IMR-90 (cell line): ENCODE results near the gene TELO2. TPM values are rescaled to one million over a fixed set of nuclear protein-coding genes. Genes with fewer than 3 reads are reported as not detected.

Experiments
- ATAC-seq: fragments of 200-7000 bp; cut with Tn5 transposase; 2 replicates; pipeline ENCODE4 v1.9.1; 2020; ENCODE audit warnings: low read depth, mild to moderate bottlenecking, moderate library complexity
- BruUV-seq: library from RNA; stranded (reverse); fragments of 400-500 nt; replicated peaks from 2 replicates; lab custom pipeline; 2021; lab: Mats Ljungman, UMichigan
- CTCF ChIA-PET: fragments of 300-600 bp; formaldehyde crosslinking; extraction: SDS; loops from one replicate; lab custom pipeline; 2021; ENCODE audit warnings: antibody characterized with exemption; lab: Yijun Ruan, JAX
- POLR2A ChIA-PET: fragments of 300-600 bp; sonication (Branson Sonifier 250); formaldehyde crosslinking; loops from one replicate; lab custom pipeline; 2022; ENCODE audit warnings: antibody characterized with exemption; ENCODE audit not compliant: unreplicated experiment; lab: Charles Lee
- DNase-seq: peaks from one replicate; pipeline ENCODE4 v3.0.0; 2013
- H2AFZ ChIP-seq: replicated peaks from 2 replicates; pipeline ENCODE3; 2013; ENCODE audit warnings: low read length, mild to moderate bottlenecking; ENCODE audit not compliant: poor library complexity
- H2AK5ac ChIP-seq: 2 replicates; pipeline ENCODE4 v1.6.1; 2013; ENCODE audit warnings: low read depth, low read length, inconsistent platforms
- H2AK9ac ChIP-seq: replicated peaks from 2 replicates; pipeline ENCODE3; 2013; ENCODE audit warnings: mild to moderate bottlenecking, low read depth, low read length, moderate library complexity; ENCODE audit not compliant: poor library complexity
- H2BK120ac ChIP-seq: 2 replicates; pipeline ENCODE4 v1.6.1; 2013; ENCODE audit warnings: low read depth, low read length, inconsistent platforms
- H2BK15ac ChIP-seq: 3 replicates; pipeline ENCODE4 v1.6.1; 2013; ENCODE audit warnings: low read depth, low read length, inconsistent platforms
- H2BK20ac ChIP-seq: 2 replicates; pipeline ENCODE4 v1.6.1; 2013; ENCODE audit warnings: low read depth, mild to moderate bottlenecking, inconsistent platforms, low read length, moderate library complexity
- H2BK5ac ChIP-seq: 2 replicates; pipeline ENCODE4 v1.6.1; 2013; ENCODE audit warnings: mild to moderate bottlenecking, low read depth, low read length, inconsistent platforms; ENCODE audit not compliant: poor library complexity, severe bottlenecking
- H3K14ac ChIP-seq: replicated peaks from 2 replicates; pipeline ENCODE4 v1.6.1; 2013; ENCODE audit warnings: low read depth, low read length, inconsistent platforms
- H3K18ac ChIP-seq: 2 replicates; pipeline ENCODE4 v1.6.1; 2013; ENCODE audit warnings: low read depth, low read length, control low read depth
- H3K23ac ChIP-seq: 2 replicates; pipeline ENCODE4 v1.6.1; 2013; ENCODE audit warnings: low read depth, low read length, inconsistent platforms
- H3K27ac ChIP-seq: 2 replicates; pipeline ENCODE4 v1.5.1; 2013; ENCODE audit warnings: mild to moderate bottlenecking, control low read depth, low read length; ENCODE audit not compliant: insufficient read depth
- H3K27me3 ChIP-seq: 2 replicates; pipeline ENCODE4 v1.6.1; 2013; ENCODE audit warnings: low read length; ENCODE audit not compliant: control insufficient read depth, insufficient read depth
- H3K36me3 ChIP-seq: 2 replicates; pipeline ENCODE4 v1.6.1; 2013; ENCODE audit warnings: low read length, mixed read lengths; ENCODE audit not compliant: control insufficient read depth, insufficient read depth
- H3K4ac ChIP-seq: 2 replicates; pipeline ENCODE4 v1.6.1; 2013; ENCODE audit warnings: low read depth, low read length, inconsistent platforms
- H3K4me1 ChIP-seq: 2 replicates; pipeline ENCODE4 v1.6.1; 2013; ENCODE audit warnings: low read length, mixed read lengths; ENCODE audit not compliant: control insufficient read depth, insufficient read depth
- H3K4me2 ChIP-seq: 2 replicates; pipeline ENCODE4 v1.6.1; 2013; ENCODE audit warnings: low read depth, mild to moderate bottlenecking, control low read depth, low read length, moderate library complexity
- H3K4me3 ChIP-seq: 2 replicates; pipeline ENCODE4 v1.5.1; 2013; ENCODE audit warnings: low read depth, mild to moderate bottlenecking, control low read depth, low read length, moderate library complexity; ENCODE audit not compliant: insufficient read depth
- H3K56ac ChIP-seq: 2 replicates; pipeline ENCODE4 v1.6.1; 2013; ENCODE audit warnings: low read length, inconsistent platforms; ENCODE audit not compliant: insufficient read depth; ENCODE audit errors: extremely low read depth
- H3K79me1 ChIP-seq, 2 experiments: 2 replicates each; pipeline ENCODE4 v1.6.1; 2013; ENCODE audit warnings: low read length in 2 of 2, inconsistent platforms in 1 of 2, low read depth in 1 of 2
- H3K9ac ChIP-seq: 2 replicates; pipeline ENCODE4 v1.6.1; 2013; ENCODE audit warnings: low read depth, low read length, control low read depth
- H3K9me1 ChIP-seq: 2 replicates; pipeline ENCODE4 v1.6.1; 2013; ENCODE audit warnings: low read length, inconsistent platforms; ENCODE audit not compliant: insufficient read depth
- H3K9me3 ChIP-seq: 2 replicates; pipeline ENCODE4 v1.6.1; 2013; ENCODE audit warnings: low read length; ENCODE audit not compliant: control insufficient read depth, insufficient read depth
- H4K20me1 ChIP-seq: 2 replicates; pipeline ENCODE4 v1.6.1; 2013; ENCODE audit warnings: low read length, inconsistent platforms; ENCODE audit not compliant: insufficient read depth
- H4K5ac ChIP-seq: 2 replicates; pipeline ENCODE4 v1.6.1; 2013; ENCODE audit warnings: mild to moderate bottlenecking, low read depth, low read length, control low read depth
- H4K8ac ChIP-seq, 2 experiments: 2 replicates each; pipeline ENCODE4 v1.6.1; 2013; ENCODE audit warnings: low read depth in 2 of 2, low read length in 2 of 2, control low read depth in 1 of 2, inconsistent platforms in 1 of 2
- H4K91ac ChIP-seq: 2 replicates; pipeline ENCODE4 v1.6.1; 2013; ENCODE audit warnings: low read depth, low read length, inconsistent platforms; ENCODE audit not compliant: insufficient read depth
- BHLHE40 ChIP-seq: fragments of 150-350 bp; IDR thresholded peaks from 2 replicates; pipeline ENCODE4 v1.6.1; 2016; ENCODE audit warnings: mild to moderate bottlenecking, low read depth, low read length
- CEBPB ChIP-seq: IDR thresholded peaks from 2 replicates; pipeline ENCODE4 v1.6.1; 2012; ENCODE audit warnings: low read depth, low read length, improper control_type of control experiment
- CHD1 ChIP-seq: IDR thresholded peaks from 2 replicates; pipeline ENCODE4 v1.6.1; 2012; ENCODE audit warnings: low read depth, low read length, improper control_type of control experiment
- CTCF ChIP-seq: conservative IDR thresholded peaks from 2 replicates; pipeline ENCODE4 v1.5.1; 2012; ENCODE audit warnings: mild to moderate bottlenecking, low read depth, low read length, improper control_type of control experiment
- ELK1 ChIP-seq: fragments of 150-350 bp; IDR thresholded peaks from 2 replicates; pipeline ENCODE4 v1.6.1; 2016; ENCODE audit warnings: low read depth, mild to moderate bottlenecking, low read length, moderate library complexity, borderline replicate concordance
- FOS ChIP-seq: fragments of 150-350 bp; IDR thresholded peaks from 2 replicates; pipeline ENCODE4 v1.6.1; 2016; ENCODE audit warnings: low read depth, low read length
- MAFK ChIP-seq: IDR thresholded peaks from 2 replicates; pipeline ENCODE4 v1.6.1; 2012; ENCODE audit warnings: low read depth, low read length, improper control_type of control experiment
- MAZ ChIP-seq: IDR thresholded peaks from 2 replicates; pipeline ENCODE4 v1.6.1; 2012; ENCODE audit warnings: low read depth, mild to moderate bottlenecking, low read length, improper control_type of control experiment, moderate library complexity, borderline replicate concordance
- MXI1 ChIP-seq: IDR thresholded peaks from 2 replicates; pipeline ENCODE4 v1.6.1; 2012; ENCODE audit warnings: low read depth, mild to moderate bottlenecking, low read length, moderate library complexity, borderline replicate concordance
- NFE2L2 ChIP-seq: fragments of 150-350 bp; IDR thresholded peaks from 2 replicates; pipeline ENCODE4 v1.6.1; 2016; ENCODE audit warnings: low read depth, mild to moderate bottlenecking, low read length
- POLR2A ChIP-seq: IDR thresholded peaks from 2 replicates; pipeline ENCODE4 v1.6.1; 2012; ENCODE audit warnings: mild to moderate bottlenecking, low read depth, low read length
- RAD21 ChIP-seq: IDR thresholded peaks from 2 replicates; pipeline ENCODE4 v1.6.1; 2012; ENCODE audit warnings: low read length, improper control_type of control experiment
- RCOR1 ChIP-seq: IDR thresholded peaks from 2 replicates; pipeline ENCODE4 v1.6.1; 2012; ENCODE audit warnings: mild to moderate bottlenecking, low read length, improper control_type of control experiment; ENCODE audit not compliant: insufficient replicate concordance
- RFX5 ChIP-seq: IDR thresholded peaks from 2 replicates; pipeline ENCODE4 v1.8.0; 2012; ENCODE audit warnings: low read depth, mild to moderate bottlenecking, low read length, moderate library complexity
- SMC3 ChIP-seq: fragments of 150-350 bp; IDR thresholded peaks from 2 replicates; pipeline ENCODE4 v1.6.1; 2016; ENCODE audit warnings: low read depth, mild to moderate bottlenecking, antibody characterized with exemption, low read length, moderate library complexity
- USF2 ChIP-seq: fragments of 150-350 bp; IDR thresholded peaks from 2 replicates; pipeline ENCODE4 v1.6.1; 2017; ENCODE audit warnings: mild to moderate bottlenecking, antibody characterized with exemption, low read length, low read depth
- WGBS, 2 experiments: methylation state at CpG; one replicate each; pipeline versions ENCODE4 v1.1.5 to v1.1.7; 2013; ENCODE audit warnings: missing lambda C conversion rate in 2 of 2; ENCODE audit not compliant: insufficient read length in 1 of 2; ENCODE audit errors: extremely low coverage in 2 of 2; 5-methylcytosine and 5-hydroxymethylcytosine counted together
- dilution Hi-C: fragments of 300-500 bp; cut with HindIII; formaldehyde crosslinking; loops from one replicate; pipeline ENCODE4 v1.14.3; 2018; ENCODE audit warnings: low sequenced_read_pairs; ENCODE audit not compliant: unreplicated experiment
- in situ Hi-C: fragments of 300-500 bp; cut with MboI; formaldehyde crosslinking; loops from 3 replicates; pipeline ENCODE4 v1.14.3; 2019; ENCODE audit warnings: low sequenced_read_pairs, inconsistent platforms, mixed read lengths
- intact Hi-C: fragments of 100-400 bp; cut with micrococcal nuclease; formaldehyde crosslinking; loops from 2 replicates; pipeline ENCODE4 v1.10.0; 2022
- polyA plus RNA-seq, 3 experiments: library from polyadenylated mRNA; depleted of rRNA; stranded (reverse); fragments of >200 nt; gene quantifications; 2 replicates each; pipeline ENCODE4 v1.2.3, GENCODE V29; 2012; ENCODE audit warnings: low replicate concordance in 1 of 3
- total RNA-seq: library from RNA; depleted of rRNA; stranded (reverse); fragments of >200 nt; gene quantifications from 2 replicates; pipeline ENCODE4 v1.2.3, GENCODE V29; 2012

TELO2 gene
- total and polyA plus RNA-seq, 2 of the 4 experiments (the other 2 are of a cell fraction), result 6.6 to 26.6 TPM

GRCh38 chr16:1477033-1477432 is 16.1 kb upstream of the TELO2 start:
- DNase-seq, result no peak
- no peak overlapping the region for H2AK5ac ChIP-seq

More at GRCh38 chr16:1477033-1477432, 16.1 kb upstream of the TELO2 start:
- no peak for TF ChIP-seq ELK1
- no peak for TF ChIP-seq CEBPB
- TF ChIP-seq CHD1, result no peak
- no peak for TF ChIP-seq CTCF
- TF ChIP-seq SMC3, result no peak
- no peak for TF ChIP-seq BHLHE40
- no peak for TF ChIP-seq RCOR1
- no peak for TF ChIP-seq RFX5
- TF ChIP-seq FOS, result no peak
- TF ChIP-seq MXI1, result no peak
- no peak for TF ChIP-seq USF2
- TF ChIP-seq POLR2A, result no peak
- no peak for TF ChIP-seq MAZ
- no peak for TF ChIP-seq NFE2L2
- no peak for TF ChIP-seq RAD21
- TF ChIP-seq MAFK, result no peak
- H2AK9ac ChIP-seq, result peak overlapping the region; percentile 6
- peaks cover 15 to 25% of the 10 kb centered on the region in 2 experiments for H3K79me1 ChIP-seq
- H2BK120ac ChIP-seq, result no peak overlapping the region
- no peak overlapping the region for H2BK15ac ChIP-seq
- ATAC-seq, result no peak
- POLR2A ChIA-PET, result no interaction called here
- intact Hi-C loops (loop anchor here (10.0 kb wide), 1 partner anchor 52 kb away; the partner anchor contains the start of gene UQCC4), dilution Hi-C loops (no loop called here), in situ Hi-C loops (no loop called here)
- H3K36me3 ChIP-seq, result no peaks in the 10 kb centered on the region
- no peak overlapping the region for H4K8ac ChIP-seq
- no peak overlapping the region for H2AFZ ChIP-seq
- H3K56ac ChIP-seq, result no peak overlapping the region
- 100% methylated on average over 2 of the region's 10 CpGs; no CpG with 5 or more reads in 1 of the 2 experiments for WGBS, 2 experiments
- H3K27me3 ChIP-seq, result no peaks in the 10 kb centered on the region
- H4K91ac ChIP-seq, result no peak overlapping the region
- CTCF ChIA-PET, result no interaction called here
- no peak overlapping the region for H3K14ac ChIP-seq
- peaks cover 3% of the 10 kb centered on the region; the same call in 1 of the 2 replicates for H3K9me3 ChIP-seq
- no peak overlapping the region for H3K4me2 ChIP-seq
- no peak overlapping the region for H3K23ac ChIP-seq
- 0 out of 2 replicates have a peak, but pooled peaks cover under 1% of the 10 kb centered on the region for H4K20me1 ChIP-seq
- H3K9ac ChIP-seq, result no peak overlapping the region
- H3K4me3 ChIP-seq, result no peak overlapping the region
- no TSS peak for BruUV-seq
- 0 out of 2 replicates have a peak, but pooled peaks cover 4% of the 10 kb centered on the region for H3K4me1 ChIP-seq
- H2BK20ac ChIP-seq, result no peak overlapping the region
- H3K4ac ChIP-seq, result no peak overlapping the region
- no peak overlapping the region for H4K5ac ChIP-seq
- no peaks in the 10 kb centered on the region for H3K9me1 ChIP-seq
- H2BK5ac ChIP-seq, result no peak overlapping the region
- H3K18ac ChIP-seq, result no peak overlapping the region
- H3K27ac ChIP-seq, result no peak overlapping the region
